Liver (tissue), 3 donors: ENCODE measurements around the gene PCED1B.
A peak's percentile ranks its signal among the peaks of the same experiment; 100 is the strongest.

Source experiments
- ATF3 ChIP-seq: IDR thresholded peaks from 2 replicates; pipeline ENCODE4 v1.6.1; 2016; ENCODE audit warnings: antibody characterized with exemption
- FOXA1 ChIP-seq: IDR thresholded peaks from 2 replicates; pipeline ENCODE4 v1.6.1; 2016; ENCODE audit warnings: antibody characterized with exemption
- GABPA ChIP-seq, 2 donors: IDR thresholded peaks in 1 of 2; conservative IDR thresholded peaks in 1 of 2; 2 replicates each; pipeline ENCODE4 v1.6.1; 2016; ENCODE audit warnings: antibody characterized with exemption in 2 of 2, mild to moderate bottlenecking in 1 of 2, moderate library complexity in 1 of 2
- HNF4A ChIP-seq, 2 donors: conservative IDR thresholded peaks; 2 replicates each; pipeline ENCODE4 v1.6.1; 2016; ENCODE audit warnings: antibody characterized with exemption in 2 of 2, mild to moderate bottlenecking in 2 of 2
- HNF4G ChIP-seq: IDR thresholded peaks from 2 replicates; pipeline ENCODE4 v1.6.1; 2016; ENCODE audit warnings: antibody characterized with exemption
- JUND ChIP-seq, 2 donors: IDR thresholded peaks; 2 replicates each; pipeline ENCODE4 v1.6.1; 2016; ENCODE audit warnings: antibody characterized with exemption in 2 of 2
- MAX ChIP-seq: IDR thresholded peaks from 2 replicates; pipeline ENCODE4 v1.6.1; 2016; ENCODE audit warnings: antibody characterized with exemption
- RAD21 ChIP-seq, 2 donors: IDR thresholded peaks; 2 replicates each; pipeline ENCODE4 v1.6.1; 2016; ENCODE audit warnings: antibody characterized with exemption in 2 of 2, mild to moderate bottlenecking in 2 of 2
- SP1 ChIP-seq: IDR thresholded peaks from 2 replicates; pipeline ENCODE4 v1.6.1; 2018; ENCODE audit warnings: antibody characterized with exemption, mild to moderate bottlenecking
- TAF1 ChIP-seq: conservative IDR thresholded peaks from 2 replicates; pipeline ENCODE4 v1.6.1; 2016; ENCODE audit warnings: antibody characterized with exemption, mild to moderate bottlenecking
- YY1 ChIP-seq: IDR thresholded peaks from 2 replicates; pipeline ENCODE4 v1.6.1; 2016; ENCODE audit warnings: antibody characterized with exemption, mild to moderate bottlenecking
- ZBTB33 ChIP-seq: IDR thresholded peaks from 2 replicates; pipeline ENCODE4 v1.6.1; 2016; ENCODE audit warnings: antibody characterized with exemption
- TF ChIP-seq, protein P1 (sequence below): fragments of 150-350 bp; IDR thresholded peaks from 2 replicates; pipeline ENCODE4 v1.5.1; 2017; ENCODE audit warnings: improper control_type of control experiment, low read depth, low read length; ENCODE audit not compliant: missing input control
- TF ChIP-seq, protein P2 (sequence below): IDR thresholded peaks from 2 replicates; pipeline ENCODE4 v1.6.1; 2016; ENCODE audit warnings: antibody characterized with exemption, mild to moderate bottlenecking
- donor health status: healthy.
- donor health status: healthy.

GRCh38 chr12:47080725-47081502, 1.5 kb downstream of the PCED1B start:
- TF ChIP-seq, protein P1, sequence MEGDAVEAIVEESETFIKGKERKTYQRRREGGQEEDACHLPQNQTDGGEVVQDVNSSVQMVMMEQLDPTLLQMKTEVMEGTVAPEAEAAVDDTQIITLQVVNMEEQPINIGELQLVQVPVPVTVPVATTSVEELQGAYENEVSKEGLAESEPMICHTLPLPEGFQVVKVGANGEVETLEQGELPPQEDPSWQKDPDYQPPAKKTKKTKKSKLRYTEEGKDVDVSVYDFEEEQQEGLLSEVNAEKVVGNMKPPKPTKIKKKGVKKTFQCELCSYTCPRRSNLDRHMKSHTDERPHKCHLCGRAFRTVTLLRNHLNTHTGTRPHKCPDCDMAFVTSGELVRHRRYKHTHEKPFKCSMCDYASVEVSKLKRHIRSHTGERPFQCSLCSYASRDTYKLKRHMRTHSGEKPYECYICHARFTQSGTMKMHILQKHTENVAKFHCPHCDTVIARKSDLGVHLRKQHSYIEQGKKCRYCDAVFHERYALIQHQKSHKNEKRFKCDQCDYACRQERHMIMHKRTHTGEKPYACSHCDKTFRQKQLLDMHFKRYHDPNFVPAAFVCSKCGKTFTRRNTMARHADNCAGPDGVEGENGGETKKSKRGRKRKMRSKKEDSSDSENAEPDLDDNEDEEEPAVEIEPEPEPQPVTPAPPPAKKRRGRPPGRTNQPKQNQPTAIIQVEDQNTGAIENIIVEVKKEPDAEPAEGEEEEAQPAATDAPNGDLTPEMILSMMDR: no peak
- TF ChIP-seq RAD21 (IDR thresholded peaks at IDR 0.05): no peak
- TF ChIP-seq FOXA1: no peak
- TF ChIP-seq, protein P2, sequence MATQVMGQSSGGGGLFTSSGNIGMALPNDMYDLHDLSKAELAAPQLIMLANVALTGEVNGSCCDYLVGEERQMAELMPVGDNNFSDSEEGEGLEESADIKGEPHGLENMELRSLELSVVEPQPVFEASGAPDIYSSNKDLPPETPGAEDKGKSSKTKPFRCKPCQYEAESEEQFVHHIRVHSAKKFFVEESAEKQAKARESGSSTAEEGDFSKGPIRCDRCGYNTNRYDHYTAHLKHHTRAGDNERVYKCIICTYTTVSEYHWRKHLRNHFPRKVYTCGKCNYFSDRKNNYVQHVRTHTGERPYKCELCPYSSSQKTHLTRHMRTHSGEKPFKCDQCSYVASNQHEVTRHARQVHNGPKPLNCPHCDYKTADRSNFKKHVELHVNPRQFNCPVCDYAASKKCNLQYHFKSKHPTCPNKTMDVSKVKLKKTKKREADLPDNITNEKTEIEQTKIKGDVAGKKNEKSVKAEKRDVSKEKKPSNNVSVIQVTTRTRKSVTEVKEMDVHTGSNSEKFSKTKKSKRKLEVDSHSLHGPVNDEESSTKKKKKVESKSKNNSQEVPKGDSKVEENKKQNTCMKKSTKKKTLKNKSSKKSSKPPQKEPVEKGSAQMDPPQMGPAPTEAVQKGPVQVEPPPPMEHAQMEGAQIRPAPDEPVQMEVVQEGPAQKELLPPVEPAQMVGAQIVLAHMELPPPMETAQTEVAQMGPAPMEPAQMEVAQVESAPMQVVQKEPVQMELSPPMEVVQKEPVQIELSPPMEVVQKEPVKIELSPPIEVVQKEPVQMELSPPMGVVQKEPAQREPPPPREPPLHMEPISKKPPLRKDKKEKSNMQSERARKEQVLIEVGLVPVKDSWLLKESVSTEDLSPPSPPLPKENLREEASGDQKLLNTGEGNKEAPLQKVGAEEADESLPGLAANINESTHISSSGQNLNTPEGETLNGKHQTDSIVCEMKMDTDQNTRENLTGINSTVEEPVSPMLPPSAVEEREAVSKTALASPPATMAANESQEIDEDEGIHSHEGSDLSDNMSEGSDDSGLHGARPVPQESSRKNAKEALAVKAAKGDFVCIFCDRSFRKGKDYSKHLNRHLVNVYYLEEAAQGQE: no peak
- no peak for TF ChIP-seq JUND (IDR thresholded peaks at IDR 0.05)
- TF ChIP-seq ZBTB33: no peak
- no peak for TF ChIP-seq TAF1
- peak; percentile 6 for TF ChIP-seq SP1
- peak; percentile 24 for TF ChIP-seq MAX
- TF ChIP-seq HNF4A (conservative IDR thresholded peaks at IDR 0.05): no peak
- TF ChIP-seq HNF4G: no peak
- no peak for TF ChIP-seq GABPA (IDR thresholded peaks at IDR 0.05 in 1 of 2, conservative IDR thresholded peaks at IDR 0.05 in 1 of 2)
- TF ChIP-seq ATF3: no peak
- no peak for TF ChIP-seq YY1
